OCI-LY3 (cell line): Measurements from ENCODE around the gene TTI1.

Experiments used
- CTCF ChIP-seq: fragments of 200-600, 300-600 bp; sonication (generic); IDR thresholded peaks from 2 replicates; pipeline ENCODE4 v1.5.1; 2014; ENCODE audit warnings: antibody characterized with exemption, low read length, low read depth
- EZH2phosphoT487 ChIP-seq: fragments of 200-600 bp; shearing (Covaris generic); IDR thresholded peaks from 2 replicates; pipeline ENCODE4 v1.6.1; 2018; ENCODE audit warnings: antibody characterized with exemption, mixed run types, low read depth

GRCh38 chr20:38067717-38068365, 34.6 kb upstream of the TTI1 start:
- TF ChIP-seq CTCF (no peak), EZH2phosphoT487 (no peak)
